HCEC 1CT (cell line): ENCODE data around the gene CTNNAL1.
A peak's percentile ranks its signal among the peaks of the same experiment; 100 is the strongest.
"Not testable (repeated sequence)": the region's sequence is repeated elsewhere in the genome, so short reads cannot be mapped to it uniquely, and the experiment has no call there.

ENCODE experiments used
- DNase-seq: peaks from one replicate; pipeline ENCODE4 v3.0.0-alpha.2; 2017

CTNNAL1 gene

GRCh38 chr9:108980893-108981292, 32.4 kb downstream of the CTNNAL1 start:
- no peak for DNase-seq

DNA sequence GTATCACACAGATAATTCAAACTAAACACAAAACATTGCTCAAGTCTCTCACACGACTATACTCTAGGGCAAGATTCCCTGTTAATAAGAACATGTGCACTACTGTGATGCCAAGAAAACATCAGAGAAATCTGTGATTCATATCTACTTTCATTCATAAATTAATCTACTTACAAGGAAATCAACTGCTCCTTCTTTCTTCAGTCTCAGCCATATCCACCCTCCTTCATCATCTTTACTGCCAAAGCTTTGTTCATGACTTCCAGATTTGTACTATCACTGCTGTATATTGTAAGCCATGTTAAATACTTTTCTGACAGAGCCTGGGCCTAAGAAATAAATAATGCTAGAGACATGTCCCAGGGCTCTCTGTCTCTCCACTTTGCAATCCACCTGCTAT, 35.1 kb downstream of the CTNNAL1 start:
- DNase-seq = no peak

- DNase-seq = no peak
Observed at GRCh38 chr9:108973895-108974294, 39.4 kb downstream of the CTNNAL1 start.

- DNase-seq = no peak
Observed at GRCh38 chr9:108972626-108973209, 40.6 kb downstream of the CTNNAL1 start.

- no peak for DNase-seq
Observed at GRCh38 chr9:108972186-108972585, 41.1 kb downstream of the CTNNAL1 start.

DNA sequence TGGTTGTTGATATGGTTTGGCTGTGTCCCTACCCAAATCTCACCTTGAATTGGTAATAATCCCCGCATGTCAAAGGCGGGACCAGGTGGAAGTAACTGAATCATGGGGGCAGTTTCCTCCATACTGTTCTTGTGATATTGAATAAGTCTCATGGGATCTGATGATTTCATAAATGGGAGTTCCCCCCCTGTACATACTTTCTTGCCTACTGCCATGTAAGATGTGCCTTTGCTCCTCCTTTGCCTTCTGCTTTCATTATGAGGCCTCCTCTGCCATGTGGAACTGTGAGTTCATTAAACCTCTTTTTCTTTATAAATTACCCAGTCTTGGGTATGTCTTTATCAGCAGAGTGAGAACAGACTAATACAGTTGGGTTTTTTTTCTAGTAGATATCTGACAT, 41.9 kb downstream of the CTNNAL1 start:
- not testable (repeated sequence) for DNase-seq

DNA sequence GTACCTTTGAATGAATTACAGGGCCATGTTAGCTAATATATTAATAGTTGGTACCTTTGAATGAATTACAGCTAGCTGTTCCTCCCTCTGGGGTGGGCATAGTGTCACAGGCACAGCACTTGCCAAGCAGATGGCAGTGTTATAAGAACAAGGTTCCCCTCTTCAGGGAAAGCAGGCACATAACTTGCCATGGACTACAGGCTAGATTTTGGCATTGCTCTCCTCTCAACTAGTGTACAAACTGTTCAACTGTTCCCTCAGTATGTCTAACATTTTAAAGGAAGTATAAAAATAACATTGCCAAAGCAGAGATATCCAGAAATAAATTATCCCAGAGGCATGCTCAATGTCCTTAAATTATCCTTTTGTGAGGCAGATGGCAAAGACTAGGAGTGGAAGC, 45.4 kb downstream of the CTNNAL1 start:
- no peak for DNase-seq

DNA sequence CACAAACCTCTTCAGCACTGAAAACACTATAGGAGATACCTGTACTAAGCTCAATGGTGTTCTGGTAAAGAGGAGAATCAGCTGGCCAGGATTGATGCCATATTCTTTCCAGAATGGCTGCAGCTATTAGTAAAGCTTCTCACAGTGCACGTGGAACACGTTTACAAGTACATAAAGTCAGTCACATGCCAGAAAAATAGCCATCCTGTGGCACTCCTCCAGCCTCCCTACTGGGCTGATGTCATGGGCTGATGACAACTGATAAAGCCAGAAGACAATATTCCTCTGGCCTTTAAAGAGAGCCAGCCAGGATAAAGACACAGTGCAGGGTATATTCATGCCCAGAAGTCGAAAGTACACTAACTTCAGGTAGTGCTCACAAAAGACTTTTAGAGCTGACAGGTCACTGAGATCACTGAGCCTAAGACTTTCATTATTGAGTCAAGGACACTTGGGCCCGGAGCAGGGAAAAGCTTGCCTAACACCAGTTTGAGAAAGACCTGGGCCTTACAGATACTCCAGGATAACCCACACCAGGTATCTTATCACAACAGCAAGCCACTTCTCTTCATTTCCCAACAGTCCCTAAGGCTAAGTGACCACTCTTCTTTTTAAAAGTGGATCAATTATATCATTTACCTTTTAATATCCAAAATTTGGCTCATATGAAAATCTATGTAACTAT, 49.7 kb downstream of the CTNNAL1 start:
- no peak for DNase-seq

DNA sequence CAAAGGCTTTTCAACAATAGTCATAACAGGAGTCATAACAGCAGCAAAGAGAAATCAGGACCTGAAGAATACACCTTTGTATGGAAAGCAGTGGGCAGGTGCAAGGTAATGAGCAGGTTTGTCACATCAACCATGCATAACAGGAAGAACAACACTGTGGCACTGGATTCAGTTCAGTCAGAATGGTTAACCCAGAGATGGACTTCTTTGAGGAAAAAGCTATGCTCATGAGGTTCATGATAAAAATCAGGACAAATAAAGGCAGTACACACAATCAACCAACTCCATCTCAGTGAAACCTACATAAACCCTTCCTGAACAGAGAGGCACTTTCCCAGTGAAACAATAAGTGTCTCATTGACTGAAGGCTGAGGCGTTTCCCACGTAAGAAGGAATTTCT, 52.1 kb downstream of the CTNNAL1 start:
- no peak for DNase-seq

DNA sequence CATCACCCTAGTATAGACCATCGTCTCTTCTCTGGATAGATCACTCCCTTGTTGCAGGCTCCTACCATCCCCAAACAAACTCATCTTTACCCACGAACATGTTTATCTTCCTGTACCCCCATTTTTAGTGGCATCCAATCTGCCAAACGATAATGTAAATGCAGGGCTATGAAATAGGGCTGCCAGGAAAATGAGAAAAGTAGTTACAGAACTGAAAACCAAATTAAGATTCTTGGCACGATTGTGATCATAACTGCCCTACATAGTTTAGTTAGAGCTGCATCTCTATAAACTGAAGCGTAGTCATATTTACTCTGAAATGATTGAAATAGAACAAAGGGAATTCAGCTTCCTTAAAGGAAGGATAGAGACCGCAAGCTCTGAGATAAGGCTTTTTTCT, 53.0 kb downstream of the CTNNAL1 start:
- no peak for DNase-seq

GRCh38 chr9:108956631-108957026, 56.7 kb downstream of the CTNNAL1 start:
- DNase-seq = no peak

DNA sequence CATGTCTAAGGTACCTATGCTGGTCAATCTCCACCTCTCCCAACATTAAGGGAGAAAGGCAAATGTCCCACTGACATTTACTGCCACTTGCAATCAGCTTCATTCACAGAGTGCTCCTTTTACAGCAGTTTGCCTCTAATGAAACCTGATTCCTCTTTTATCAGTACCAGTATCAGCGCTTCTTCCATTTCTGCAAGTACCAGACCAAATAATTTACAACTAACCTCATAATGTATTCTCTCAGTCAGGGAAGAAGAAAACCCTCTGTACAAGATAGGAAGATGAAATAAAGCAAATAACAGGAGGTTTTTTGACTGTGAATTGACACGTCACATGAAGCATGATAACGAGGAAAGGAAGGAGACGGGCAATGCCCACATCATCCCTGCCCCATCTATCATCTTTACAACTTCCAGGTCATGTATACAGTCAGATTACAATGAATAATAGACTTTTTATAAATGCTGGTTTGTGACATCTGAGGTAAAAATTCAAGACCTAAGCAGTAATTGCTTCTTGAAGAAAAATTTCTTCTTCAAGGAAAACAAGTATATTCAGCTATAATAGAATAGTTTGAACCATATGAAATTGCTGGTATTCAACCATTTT, 57.2 kb downstream of the CTNNAL1 start:
- DNase-seq = no peak

- DNase-seq = peak; percentile 61
Observed at GRCh38 chr9:108953983-108954574, 59.2 kb downstream of the CTNNAL1 start.

DNA sequence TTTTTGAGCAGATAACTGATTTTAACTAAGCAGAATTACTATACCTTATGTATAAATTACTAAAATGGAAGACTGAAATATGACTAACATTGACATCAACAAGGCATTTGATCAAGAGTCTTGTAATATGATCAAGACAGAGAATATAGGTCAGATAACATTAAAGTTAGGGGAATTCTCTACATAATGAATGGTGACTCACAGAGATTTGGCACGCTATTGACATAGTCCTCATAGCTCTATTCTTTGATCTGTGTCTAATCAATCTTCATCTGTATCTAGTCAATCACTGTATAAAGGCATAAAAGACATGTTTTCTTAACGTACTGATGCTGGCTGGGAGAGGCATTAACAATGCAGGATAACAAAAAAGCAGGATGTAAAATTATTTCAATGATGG, 61.7 kb downstream of the CTNNAL1 start:
- no peak for DNase-seq

DNA sequence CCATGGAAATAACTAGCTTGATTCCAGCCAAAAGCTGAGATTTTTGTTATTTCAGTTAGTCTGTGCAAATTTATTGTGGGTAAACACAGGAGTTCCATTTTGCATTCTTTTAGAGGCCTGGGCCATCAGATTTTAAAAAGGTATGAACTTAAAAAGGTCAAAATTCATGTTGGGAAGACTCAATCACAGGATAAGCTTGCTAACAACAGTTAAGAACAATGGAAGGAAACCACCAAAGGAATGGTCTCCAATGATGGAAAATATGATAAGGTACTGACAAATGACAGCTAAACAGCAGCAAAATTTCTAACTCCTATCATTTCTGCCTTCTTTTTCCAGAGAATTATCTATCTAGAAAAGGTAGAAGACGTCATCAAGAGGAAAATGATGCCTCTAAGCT, 63.1 kb downstream of the CTNNAL1 start:
- DNase-seq = no peak

GRCh38 chr9:108939975-108940374, 73.3 kb downstream of the CTNNAL1 start:
- DNase-seq = no peak

DNA sequence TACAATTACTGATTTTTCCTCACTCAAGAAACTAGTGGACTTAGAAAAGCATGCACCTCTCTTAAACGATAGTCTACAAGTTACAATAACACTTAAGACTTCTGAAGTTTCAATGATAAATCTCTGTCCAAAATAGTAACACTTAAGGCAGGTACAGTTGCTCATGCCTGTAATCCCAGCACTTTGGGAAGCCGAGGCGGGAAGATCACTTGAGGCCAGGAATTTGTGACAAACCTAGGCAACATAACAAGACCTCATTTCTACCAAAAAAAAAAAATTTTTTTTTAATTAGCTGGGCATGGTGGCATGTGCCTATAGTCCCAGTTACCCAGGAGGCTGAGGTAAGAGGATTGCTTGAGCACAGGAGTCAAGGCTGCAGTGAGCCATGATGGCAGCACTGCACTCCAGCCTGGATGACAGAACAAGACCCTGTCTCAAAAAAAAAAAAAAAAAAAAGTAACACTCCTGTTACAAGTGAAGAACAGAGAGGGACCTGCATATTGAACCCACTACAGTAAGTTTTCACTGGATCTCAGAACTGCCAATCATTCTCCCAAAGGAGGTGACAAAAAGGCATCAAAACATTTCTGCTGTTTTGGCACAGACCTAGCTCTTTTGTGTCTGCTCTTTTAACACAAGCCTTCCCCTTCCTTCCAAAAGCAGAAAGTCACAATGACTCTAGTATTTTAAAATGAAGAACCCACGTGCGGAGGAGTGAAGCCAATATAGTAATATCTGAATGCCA, 75.6 kb downstream of the CTNNAL1 start:
- DNase-seq = no peak

DNA sequence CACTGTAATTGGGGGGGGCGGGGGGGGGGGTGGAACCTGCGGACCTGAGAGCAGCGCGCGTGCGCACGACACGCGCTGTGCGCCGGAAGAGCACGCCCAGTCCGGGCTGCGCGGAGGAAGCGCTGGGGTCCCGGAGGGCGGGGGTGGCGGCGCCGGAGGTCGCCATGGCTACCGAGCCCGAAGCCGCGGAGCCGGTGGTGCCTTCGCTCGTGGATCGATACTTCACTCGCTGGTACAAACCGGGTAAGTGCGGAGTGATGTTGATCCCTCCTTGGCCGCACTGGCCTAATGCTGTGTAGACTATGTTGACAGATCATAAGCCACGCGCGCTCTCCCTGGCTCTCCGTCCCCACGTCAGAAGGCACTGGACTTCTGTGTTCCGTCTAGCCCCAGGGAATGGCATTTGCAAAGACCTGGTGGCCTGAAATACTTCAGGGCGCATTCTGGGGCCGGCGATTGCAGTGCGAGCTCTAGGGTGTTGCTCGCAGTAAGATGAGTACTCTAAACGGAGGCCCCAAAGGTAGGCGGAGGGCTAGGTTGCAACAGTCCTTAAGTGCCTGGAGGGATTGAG, 78.9 kb downstream of the CTNNAL1 start, which contains the start of gene ABITRAM:
Gene ABITRAM, plus strand, starts transcription at position 78 of the 571 bp plus-strand sequence. Its CDS starts 87 bp downstream, at position 165.
- DNase-seq = peak; percentile 76

GRCh38 chr9:108933718-108934322, 79.5 kb downstream of the CTNNAL1 start, which contains the start of gene ELP1:
Gene ELP1 (minus strand): TSS chr9:108934124. CDS start chr9:108931146, 2,978 bp downstream.
- DNase-seq = peak; percentile 95

GRCh38 chr9:108933231-108933717, 80.0 kb downstream of the CTNNAL1 start:
- DNase-seq = no peak

GRCh38 chr9:108928386-108928785, 84.9 kb downstream of the CTNNAL1 start:
- no peak for DNase-seq

- DNase-seq = no peak
Observed at GRCh38 chr9:108924466-108924865, 88.8 kb downstream of the CTNNAL1 start.
